Esophagus squamous epithelium (tissue), 5 donors: ENCODE results near the gene IST1. TPM values are rescaled to one million over a fixed set of nuclear protein-coding genes. Genes with fewer than 3 reads are reported as not detected.

Experiments
- DNase-seq: peaks from one replicate; lab custom pipeline; 2025; lab: John Stamatoyannopoulos, UW
- H3K27ac ChIP-seq, 4 donors: fragments of 200-600 bp; sonication (generic); one replicate each; pipeline ENCODE4 v1.5.1; 2016 to 2019; ENCODE audit warnings: mild to moderate bottlenecking in 1 of 4
- H3K27me3 ChIP-seq, 4 donors: fragments of 200-600 bp; sonication (generic); 1 replicate in 3 of 4; 2 replicates in 1 of 4; pipeline versions ENCODE4 v1.5.1 to v1.6.0; 2017 to 2021; ENCODE audit warnings: antibody characterized with exemption in 1 of 4
- H3K36me3 ChIP-seq, 3 donors: fragments of 200-600 bp; sonication (generic); one replicate each; pipeline ENCODE4 v1.5.1; 2016 to 2019
- H3K4me1 ChIP-seq, 3 donors: fragments of 200-600 bp; sonication (generic); one replicate each; pipeline ENCODE4 v1.5.1; 2017 to 2019
- H3K4me3 ChIP-seq, 4 donors: fragments of 200-600 bp; sonication (generic); 1 replicate in 3 of 4; 2 replicates in 1 of 4; pipeline ENCODE4 v1.5.1; 2016 to 2019; ENCODE audit warnings: mild to moderate bottlenecking in 2 of 4, moderate library complexity in 1 of 4
- H3K9me3 ChIP-seq, 3 donors: fragments of 200-600 bp; sonication (generic); one replicate each; pipeline ENCODE4 v1.5.1; 2016 to 2019
- CTCF ChIP-seq, 6 experiments: fragments of 450-650 bp in 4 of 6; fragments of 200-600 bp in 2 of 6; sonication (generic) in 2 of 6; IDR thresholded peaks; one replicate each; pipeline ENCODE4 v1.5.1; 2016 to 2019; ENCODE audit warnings: antibody characterized with exemption in 6 of 6, mild to moderate bottlenecking in 4 of 6, moderate library complexity in 4 of 6
- POLR2A ChIP-seq, 4 donors: fragments of 450-650 bp; IDR thresholded peaks; one replicate each; pipeline ENCODE4 v1.6.1; 2017; ENCODE audit warnings: antibody characterized with exemption in 4 of 4, mild to moderate bottlenecking in 4 of 4, moderate library complexity in 3 of 4
- WGBS, 2 donors: methylation state at CpG; one replicate each; pipeline ENCODE4 v1.1.5; 2018; 5-methylcytosine and 5-hydroxymethylcytosine counted together
- intact Hi-C: fragments of 100-400 bp; cut with DNase I; formaldehyde crosslinking; loops from one replicate; pipeline ENCODE4 v1.15.0; 2022
- total RNA-seq, 4 donors: library from RNA; depleted of rRNA; stranded (reverse); fragments of >200 nt; gene quantifications; one replicate each; pipeline ENCODE4 v1.1.0, GENCODE V29; 2016
- donor health status: DM: yes; HTN: yes; CAD: no.

IST1 gene
- total RNA-seq, 4 donors from 2014 or later, result 115 to 172 (median 153) TPM

DNA sequence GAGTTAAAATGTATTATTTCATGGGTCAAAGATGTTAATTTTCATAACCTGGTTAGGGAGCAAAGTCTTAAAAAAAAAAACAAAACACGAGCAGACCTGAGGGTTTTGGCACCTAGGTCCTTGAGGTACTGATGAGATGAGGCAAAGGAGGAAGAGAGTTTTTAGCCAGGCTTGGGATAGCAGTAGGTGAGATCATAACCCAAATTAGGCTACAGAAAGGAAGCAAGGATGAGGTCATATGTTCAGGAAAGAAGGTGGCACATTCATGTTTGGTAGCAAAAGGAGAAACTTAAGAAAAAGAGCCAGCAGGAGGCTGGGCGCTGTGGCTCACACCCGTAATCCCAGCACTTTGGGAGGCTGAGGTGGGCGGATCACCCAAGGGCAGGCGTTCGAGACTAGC lies 46.7 kb upstream of the IST1 start:
- intact Hi-C loops, result no loop called here
- TF ChIP-seq POLR2A (IDR thresholded peaks at IDR 0.05), result no peak
- H3K27ac ChIP-seq, result no peak overlapping the region
- no peak for DNase-seq
- H3K4me3 ChIP-seq, result no peak overlapping the region
- H3K4me1 ChIP-seq, result peaks cover 0 to 23% (median 13%) of the 10 kb centered on the region in 3 donors
- 83 to 88% methylated on average over 6 of the region's 6 CpGs for WGBS, 2 donors
- H3K9me3 ChIP-seq, result no peaks in the 10 kb centered on the region
- peaks cover 11 to 61% (median 27%) of the 10 kb centered on the region in 3 donors for H3K36me3 ChIP-seq
- H3K27me3 ChIP-seq, result no peaks in the 10 kb centered on the region

DNA sequence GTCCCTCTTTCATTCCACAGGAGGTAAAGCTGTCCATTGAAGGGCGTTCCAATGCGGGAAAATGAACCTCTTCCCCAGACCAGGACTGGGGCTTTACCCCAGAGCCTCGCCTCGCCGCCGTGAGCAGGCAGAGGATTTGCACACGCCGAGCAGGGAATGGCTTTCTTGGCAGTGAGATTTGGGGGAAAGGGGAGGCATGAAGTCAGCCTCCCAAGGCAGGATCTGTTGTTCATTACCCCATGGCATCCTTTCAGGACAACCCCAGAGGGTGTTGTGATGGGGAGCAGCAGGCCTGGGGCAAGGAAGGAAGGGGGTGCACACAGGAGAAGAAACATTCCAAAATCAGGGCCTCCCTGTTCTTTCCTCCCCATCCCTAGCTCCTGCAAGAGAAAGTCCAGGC lies 43.6 kb upstream of the IST1 start:
- TF ChIP-seq CTCF (IDR thresholded peaks at IDR 0.05) (no peak), POLR2A (IDR thresholded peaks at IDR 0.05) (no peak)
- peaks cover 11 to 90% (median 27%) of the 10 kb centered on the region in 3 donors for H3K36me3 ChIP-seq
- no peak overlapping the region for H3K4me3 ChIP-seq
- 83% methylated on average over 2 of the region's 8 CpGs; no CpG with 5 or more reads in 1 of the 2 donors for WGBS, 2 donors
- H3K27ac ChIP-seq, result no peak overlapping the region
- H3K9me3 ChIP-seq, result no peaks in the 10 kb centered on the region
- intact Hi-C loops, result no loop called here
- no peaks in the 10 kb centered on the region for H3K27me3 ChIP-seq
- no peak for DNase-seq
- peaks cover 0 to 13% (median 11%) of the 10 kb centered on the region in 3 donors for H3K4me1 ChIP-seq

- H3K36me3 ChIP-seq, result peaks cover 11 to 91% (median 27%) of the 10 kb centered on the region in 3 donors
- 75 to 94% methylated on average over 2 to 3 of the region's 3 CpGs for WGBS, 2 donors
- H3K4me3 ChIP-seq, result no peak overlapping the region
- intact Hi-C loops, result no loop called here
- no peaks in the 10 kb centered on the region for H3K27me3 ChIP-seq
- TF ChIP-seq POLR2A (IDR thresholded peaks at IDR 0.05) (no peak), CTCF (IDR thresholded peaks at IDR 0.05) (no peak)
- no peak for DNase-seq
- no peak overlapping the region for H3K27ac ChIP-seq
- H3K4me1 ChIP-seq, result peaks cover 0 to 9% (median 7%) of the 10 kb centered on the region in 3 donors
- H3K9me3 ChIP-seq, result no peaks in the 10 kb centered on the region
Observed at GRCh38 chr16:71852158-71852557, 43.2 kb upstream of the IST1 start.

DNA sequence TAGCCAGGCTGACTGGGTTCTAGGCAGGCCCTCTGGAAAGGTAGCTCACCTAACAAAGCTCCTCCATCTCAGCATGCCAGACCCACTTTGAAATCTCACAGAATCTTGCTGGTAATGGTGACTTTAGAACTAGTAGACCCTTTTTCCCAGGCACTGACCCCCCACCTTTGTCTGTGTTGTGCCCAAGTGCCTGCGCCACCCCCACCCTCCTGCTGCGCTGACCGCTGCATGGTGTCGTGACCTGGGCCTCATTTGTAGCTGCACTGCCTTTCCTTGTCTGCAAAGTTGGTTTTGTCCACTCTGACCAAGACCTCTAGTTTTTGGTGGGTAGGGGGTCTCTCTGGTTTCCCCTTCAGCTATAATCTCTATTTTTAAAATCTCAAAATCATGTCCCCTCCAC lies 42.8 kb upstream of the IST1 start:
- TF ChIP-seq CTCF (IDR thresholded peaks at IDR 0.05) (no peak), POLR2A (IDR thresholded peaks at IDR 0.05) (no peak)
- no peak overlapping the region for H3K27ac ChIP-seq
- H3K4me1 ChIP-seq, result peaks cover 0 to 5% (median 3%) of the 10 kb centered on the region in 3 donors
- intact Hi-C loops, result no loop called here
- 89 to 96% methylated on average over 4 of the region's 4 CpGs for WGBS, 2 donors
- no peak overlapping the region for H3K4me3 ChIP-seq
- peaks cover 11 to 94% (median 27%) of the 10 kb centered on the region in 3 donors for H3K36me3 ChIP-seq
- H3K9me3 ChIP-seq, result no peaks in the 10 kb centered on the region
- H3K27me3 ChIP-seq, result no peaks in the 10 kb centered on the region
- no peak for DNase-seq

GRCh38 chr16:71853413-71853812 lies 41.9 kb upstream of the IST1 start:
- Histone ChIP-seq H3K4me1 (no peaks in the 10 kb centered on the region), H3K27ac (peak overlapping the region in 1 of 4 donors; percentile 10), H3K36me3 (peaks cover 11 to 94% (median 27%) of the 10 kb centered on the region in 3 donors), H3K9me3 (no peaks in the 10 kb centered on the region), H3K4me3 (no peak overlapping the region), H3K27me3 (no peaks in the 10 kb centered on the region)
- no peak for TF ChIP-seq CTCF (IDR thresholded peaks at IDR 0.05)
- no peak for TF ChIP-seq POLR2A (IDR thresholded peaks at IDR 0.05)
- WGBS, 2 donors, result 73 to 89% methylated on average over 4 of the region's 4 CpGs
- intact Hi-C loops, result no loop called here
- no peak for DNase-seq
